GF-D8 (cell line): ENCODE measurements around the gene SEMA3F.
"Not testable (repeated sequence)": the region's sequence is repeated elsewhere in the genome, so short reads cannot be mapped to it uniquely, and the experiment has no call there.

Experiments used
- DNase-seq: peaks from one replicate; lab custom pipeline; 2025; lab: John Stamatoyannopoulos, UW

The SEMA3F gene

GRCh38 chr3:50193746-50194127 is 38.6 kb downstream of the SEMA3F start:
- DNase-seq: no peak

GRCh38 chr3:50194128-50194902 is 39.2 kb downstream of the SEMA3F start:
- DNase-seq: peak; percentile 15

- DNase-seq: no peak
Observed at GRCh38 chr3:50194903-50195500, 39.9 kb downstream of the SEMA3F start.

- no peak for DNase-seq
Observed at GRCh38 chr3:50195501-50196252, 40.6 kb downstream of the SEMA3F start.

- DNase-seq: no peak
Observed at GRCh38 chr3:50196253-50196801, 41.2 kb downstream of the SEMA3F start.

DNA sequence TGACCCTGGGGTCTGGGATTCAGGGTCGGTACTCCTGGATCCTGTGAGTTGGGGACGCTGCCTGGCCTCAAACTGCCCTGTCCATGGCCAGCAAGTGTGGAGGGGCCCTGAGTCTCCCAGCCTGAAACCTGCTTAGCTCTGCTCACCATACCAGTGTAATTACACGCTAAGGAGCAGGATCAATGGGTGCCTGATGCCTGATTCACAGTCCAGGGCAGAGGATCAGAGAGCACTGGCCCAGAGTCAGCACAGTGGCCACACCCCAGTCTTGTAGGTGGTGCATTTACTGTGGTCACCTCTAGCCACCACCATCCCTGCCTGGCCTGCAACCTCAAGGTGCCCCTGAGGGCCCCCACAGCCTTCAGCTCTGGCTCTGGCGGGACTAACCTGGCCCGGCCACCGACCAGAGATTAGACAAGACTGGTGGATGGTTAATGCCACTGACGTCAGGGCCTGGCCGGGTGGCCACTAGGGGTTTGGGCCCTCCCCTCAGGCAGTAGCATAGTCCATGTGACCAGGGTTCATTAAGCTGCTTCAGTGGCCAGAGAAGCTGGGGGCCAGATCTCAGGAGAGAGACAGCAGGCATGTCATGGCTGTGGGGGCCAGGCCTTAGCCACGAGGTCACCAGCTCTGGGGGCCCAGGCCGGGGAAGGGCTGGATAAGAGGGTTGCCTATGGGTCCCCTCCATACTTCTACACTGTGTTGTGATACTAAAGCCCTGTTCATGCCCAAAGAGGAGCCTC is 46.6 kb downstream of the SEMA3F start:
- DNase-seq: no peak

DNA sequence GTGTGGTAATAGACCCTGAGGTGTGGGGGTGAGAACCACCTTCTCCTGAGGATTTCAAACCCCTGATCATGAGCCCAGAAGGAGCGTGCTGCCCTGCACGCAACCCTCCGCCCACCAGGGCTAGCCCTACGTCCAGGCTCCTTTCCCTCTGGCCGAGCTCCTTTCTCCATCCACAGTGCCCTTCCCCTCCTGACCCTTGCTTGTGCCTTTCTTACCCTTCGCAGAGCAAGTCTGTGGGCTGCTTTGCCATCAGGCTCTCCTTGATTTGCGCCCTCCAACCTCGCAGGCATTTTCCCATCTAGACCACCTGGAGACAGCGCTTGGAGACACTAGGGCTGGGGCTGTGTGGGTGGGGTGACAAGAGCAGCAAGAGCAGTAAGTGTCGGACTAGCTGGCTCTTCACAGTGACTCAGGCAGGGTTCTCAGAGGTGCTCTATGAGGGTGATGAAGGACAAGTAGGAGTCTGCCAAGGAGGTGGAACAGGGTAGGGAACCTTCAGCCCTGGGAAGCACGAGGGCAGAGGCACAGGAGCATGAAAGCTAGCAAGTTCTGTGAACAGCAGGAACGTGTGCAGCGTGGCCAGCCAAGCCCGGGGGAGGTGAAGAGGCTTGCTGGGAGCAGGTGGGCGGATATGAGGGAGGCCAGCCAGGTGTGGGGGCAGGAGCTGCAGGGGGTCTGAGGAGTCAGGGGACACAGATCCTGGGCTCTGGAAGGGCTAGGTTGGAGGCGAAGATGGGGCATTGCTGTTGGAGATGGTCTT is 47.4 kb downstream of the SEMA3F start:
- no peak for DNase-seq

GRCh38 chr3:50203113-50203808 is 48.1 kb downstream of the SEMA3F start:
- DNase-seq: no peak

DNA sequence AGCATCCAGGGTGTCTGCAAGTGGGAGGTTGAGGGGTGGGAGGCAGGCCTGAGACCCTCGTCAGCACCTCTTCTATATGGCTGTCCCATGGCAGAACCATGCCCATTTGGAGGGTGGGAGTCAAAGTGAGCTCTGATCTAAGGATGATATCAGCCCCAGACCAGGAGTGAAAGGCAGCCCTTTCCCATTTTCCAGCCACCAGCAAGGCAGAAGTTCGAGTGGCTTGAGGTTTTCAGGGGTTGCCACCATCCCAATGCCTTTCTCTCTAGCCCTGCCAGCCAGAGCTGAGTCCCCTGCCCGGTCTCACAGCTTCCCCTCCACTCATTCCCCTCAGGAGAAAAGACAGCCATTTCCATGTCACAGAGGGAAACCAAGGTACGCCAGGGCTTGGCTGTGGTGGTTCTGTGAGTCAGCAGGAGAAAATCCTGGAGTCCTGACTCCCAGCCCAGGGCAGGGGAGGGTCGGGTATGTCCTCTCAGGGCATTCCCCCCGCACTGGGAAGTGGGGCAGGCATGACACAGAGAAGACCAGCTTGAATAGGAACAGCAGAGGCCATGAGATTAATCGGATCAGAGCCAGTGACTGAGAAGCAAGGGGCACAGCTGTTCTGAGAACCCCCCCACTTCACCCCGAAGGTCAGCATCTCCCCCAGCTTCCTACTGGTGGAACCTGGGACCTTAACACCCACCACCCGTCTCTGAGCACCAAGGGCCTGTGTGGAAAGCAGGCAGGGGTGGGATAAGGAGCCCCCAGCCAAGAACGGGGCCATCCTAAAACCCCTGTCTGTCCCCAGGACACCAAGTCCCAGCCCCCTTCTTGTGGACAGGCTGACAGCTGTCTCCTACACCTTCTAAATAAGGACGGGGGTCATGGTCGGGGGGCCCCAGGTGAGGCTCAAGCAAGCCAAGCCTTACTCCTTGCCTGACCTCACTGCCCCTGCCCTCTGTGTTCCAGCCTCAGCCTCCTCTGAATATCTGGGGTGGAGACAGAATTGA is 49.0 kb downstream of the SEMA3F start:
- DNase-seq: no peak

DNA sequence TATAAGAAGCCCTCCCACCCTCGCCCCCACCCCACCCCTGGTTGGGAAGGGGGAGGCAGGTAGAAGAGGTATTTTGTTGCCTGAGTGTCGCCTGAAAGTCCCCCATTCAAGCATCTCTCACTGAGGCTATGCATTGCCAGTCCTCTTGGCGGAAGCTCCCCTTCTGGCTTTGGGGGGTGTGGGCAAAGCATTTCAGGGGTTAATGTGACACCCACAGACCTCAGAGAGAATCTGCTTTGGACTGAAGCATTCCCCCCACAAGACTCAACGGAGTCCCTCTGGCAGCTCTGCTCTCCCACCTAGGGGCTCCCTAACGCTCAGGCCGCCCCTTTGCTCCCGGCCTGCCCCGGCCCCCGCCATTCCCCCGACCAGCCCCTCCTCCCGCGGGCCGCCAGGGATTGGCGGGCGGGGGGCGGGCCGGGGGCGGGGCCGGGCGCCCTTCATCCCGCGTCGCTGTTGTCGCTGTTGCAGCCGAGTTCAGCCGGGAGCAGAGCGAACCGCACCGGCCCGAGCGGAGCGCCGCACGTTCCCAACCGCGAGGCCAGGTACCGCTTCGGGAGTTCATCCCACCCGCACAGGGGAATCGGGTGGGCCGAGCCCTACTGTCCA is 49.8 kb downstream of the SEMA3F start, which contains the start of gene SLC38A3:
TSS of gene SLC38A3 (plus strand) at position 468 of the 609 bp plus-strand sequence. CDS start 8,929 bp downstream, outside the sequence.
- DNase-seq: no peak

- no peak for DNase-seq
Observed at GRCh38 chr3:50205413-50206276, 50.5 kb downstream of the SEMA3F start.

DNA sequence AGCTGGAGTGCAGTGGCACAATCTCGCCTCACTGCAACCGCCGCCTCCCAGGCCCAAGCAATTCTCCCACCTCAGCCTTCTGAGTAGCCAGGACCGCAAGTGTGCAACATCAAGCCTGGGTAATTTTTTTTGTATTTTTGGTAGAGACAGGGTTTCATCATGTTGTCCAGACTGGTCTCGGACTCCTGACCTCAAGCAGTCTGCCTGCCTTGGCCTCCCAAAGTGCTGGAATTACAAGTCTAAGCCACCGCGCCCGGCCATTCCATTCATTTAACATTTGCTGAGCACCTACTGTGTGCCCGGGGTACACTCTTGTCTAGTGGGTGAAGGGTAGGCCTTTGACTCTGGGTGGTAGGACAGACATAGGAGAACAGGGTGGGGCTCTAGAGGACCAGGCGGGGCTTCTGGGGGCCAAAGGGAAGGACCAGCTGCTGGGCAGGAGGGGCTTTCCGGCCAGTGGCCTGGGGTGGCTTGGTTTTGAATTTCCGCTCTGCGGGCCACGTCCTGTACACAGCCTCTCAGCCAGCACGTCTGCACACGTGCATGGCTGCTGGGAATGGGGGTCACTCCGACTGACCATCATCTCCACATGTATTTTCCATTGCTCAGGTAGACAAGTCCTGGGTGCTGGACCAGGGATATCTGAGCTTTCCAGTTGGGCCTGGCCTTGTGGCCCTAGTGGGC is 52.4 kb downstream of the SEMA3F start:
- no peak for DNase-seq

- DNase-seq: no peak
Observed at GRCh38 chr3:50208677-50209344, 53.7 kb downstream of the SEMA3F start.

- DNase-seq: no peak
Observed at GRCh38 chr3:50210176-50210509, 55.0 kb downstream of the SEMA3F start.

- DNase-seq: no peak
Observed at GRCh38 chr3:50210510-50211367, 55.6 kb downstream of the SEMA3F start.

- not testable (repeated sequence) for DNase-seq
Observed at GRCh38 chr3:50211368-50211717, 56.2 kb downstream of the SEMA3F start.
